GM12878 (cell line): ENCODE data around the gene BTBD19. TPM values are rescaled to one million over a fixed set of nuclear protein-coding genes. Genes with fewer than 3 reads are reported as not detected.

Source experiments
- ASH2L ChIP-seq: fragments of 300-600, 200-600 bp; sonication (generic); IDR thresholded peaks from 2 replicates; pipeline ENCODE4 v1.6.1; 2017; ENCODE audit warnings: low read depth, mild to moderate bottlenecking, borderline replicate concordance
- ATF3 ChIP-seq: IDR thresholded peaks from 2 replicates; pipeline ENCODE4 v1.6.1; 2011; ENCODE audit warnings: low read depth, mild to moderate bottlenecking, low read length, moderate library complexity, borderline replicate concordance; ENCODE audit errors: extremely low read depth
- BACH1 ChIP-seq: fragments of 450-650 bp; IDR thresholded peaks from 2 replicates; pipeline ENCODE4 v1.6.1; 2017; ENCODE audit warnings: mild to moderate bottlenecking, borderline replicate concordance
- BHLHE40 ChIP-seq, 2 experiments: fragments of 450-650 bp in 1 of 2; IDR thresholded peaks; 2 replicates each; pipeline ENCODE4 v1.6.1; 2011 to 2017; ENCODE audit warnings: low read depth in 2 of 2, borderline replicate concordance in 1 of 2, improper control_type of control experiment in 1 of 2, low read length in 1 of 2, mild to moderate bottlenecking in 1 of 2
- FOXK2 ChIP-seq: fragments of 450-650 bp; IDR thresholded peaks from 2 replicates; pipeline ENCODE4 v1.6.1; 2017; ENCODE audit warnings: mild to moderate bottlenecking, moderate library complexity
- HDAC2 ChIP-seq: fragments of 200-600 bp; sonication (generic); IDR thresholded peaks from 2 replicates; pipeline ENCODE4 v1.6.1; 2017
- HDAC6 ChIP-seq: fragments of 200-600 bp; sonication (generic); IDR thresholded peaks from one replicate; pipeline ENCODE4 v1.8.0; 2017; ENCODE audit warnings: antibody characterized with exemption; ENCODE audit not compliant: unreplicated experiment
- JUNB ChIP-seq: IDR thresholded peaks from 2 replicates; pipeline ENCODE4 v1.6.1; 2016; ENCODE audit warnings: antibody characterized with exemption, mild to moderate bottlenecking
- KLF5 ChIP-seq: fragments of 450-650 bp; IDR thresholded peaks from 2 replicates; pipeline ENCODE4 v1.6.1; 2014; ENCODE audit warnings: mild to moderate bottlenecking; ENCODE audit not compliant: partially characterized antibody
- MYB ChIP-seq: fragments of 150-350 bp; IDR thresholded peaks from 2 replicates; pipeline ENCODE4 v1.6.1; 2014; ENCODE audit warnings: mild to moderate bottlenecking, low read depth, low read length, borderline replicate concordance
- MYC ChIP-seq: IDR thresholded peaks from 2 replicates; pipeline ENCODE4 v1.6.1; 2011; ENCODE audit warnings: mild to moderate bottlenecking, low read length, moderate library complexity, inconsistent platforms; ENCODE audit not compliant: insufficient read depth, insufficient replicate concordance, insufficient read length, severe bottlenecking
- NFXL1 ChIP-seq: fragments of 450-650 bp; IDR thresholded peaks from 2 replicates; pipeline ENCODE4 v1.6.1; 2017; ENCODE audit warnings: antibody characterized with exemption, mild to moderate bottlenecking, borderline replicate concordance
- NRF1 ChIP-seq: conservative IDR thresholded peaks from 2 replicates; pipeline ENCODE4 v1.6.1; 2011; ENCODE audit warnings: mild to moderate bottlenecking, low read depth, low read length, improper control_type of control experiment
- RAD21 ChIP-seq: IDR thresholded peaks from 2 replicates; pipeline ENCODE4 v1.6.1; 2011; ENCODE audit warnings: mild to moderate bottlenecking, low read depth, low read length, moderate library complexity; ENCODE audit not compliant: insufficient read depth
- RB1 ChIP-seq: fragments of 450-650 bp; formaldehyde crosslinking; IDR thresholded peaks from 2 replicates; pipeline ENCODE4 v1.6.1; 2017; ENCODE audit warnings: mild to moderate bottlenecking, borderline replicate concordance
- RCOR1 ChIP-seq: conservative IDR thresholded peaks from 2 replicates; pipeline ENCODE4 v1.6.1; 2012; ENCODE audit warnings: low read depth, low read length, improper control_type of control experiment
- RUNX3 ChIP-seq: IDR thresholded peaks from 2 replicates; pipeline ENCODE4 v1.6.1; 2012; ENCODE audit warnings: low read length, inconsistent platforms
- SIX5 ChIP-seq: IDR thresholded peaks from 2 replicates; pipeline ENCODE4 v1.6.1; 2011; ENCODE audit warnings: mild to moderate bottlenecking, low read depth, low read length, moderate library complexity; ENCODE audit not compliant: severe bottlenecking
- SMC3 ChIP-seq: IDR thresholded peaks from 2 replicates; pipeline ENCODE4 v1.6.1; 2011; ENCODE audit warnings: low read length, improper control_type of control experiment, borderline replicate concordance
- SPI1 ChIP-seq: IDR thresholded peaks from 2 replicates; pipeline ENCODE4 v1.6.1; 2011; ENCODE audit warnings: low read depth, mild to moderate bottlenecking, low read length, moderate library complexity, borderline replicate concordance; ENCODE audit not compliant: insufficient read depth
- SUZ12 ChIP-seq: fragments of 200-600 bp; sonication (generic); IDR thresholded peaks from one replicate; pipeline ENCODE4 v1.6.1; 2018; ENCODE audit warnings: antibody characterized with exemption, mild to moderate bottlenecking; ENCODE audit not compliant: unreplicated experiment
- TCF7 ChIP-seq: IDR thresholded peaks from 2 replicates; pipeline ENCODE4 v1.6.1; 2014; ENCODE audit warnings: antibody characterized with exemption, borderline replicate concordance
- USF1 ChIP-seq: IDR thresholded peaks from 2 replicates; pipeline ENCODE4 v1.6.1; 2011; ENCODE audit warnings: borderline replicate concordance, low read depth, mild to moderate bottlenecking, moderate library complexity, mixed read lengths, low read length; ENCODE audit not compliant: insufficient read depth; ENCODE audit errors: extremely low read length
- ZBED1 ChIP-seq: IDR thresholded peaks from 2 replicates; pipeline ENCODE4 v1.6.1; 2016; ENCODE audit warnings: borderline replicate concordance
- ZNF687 ChIP-seq: fragments of 450-650 bp; IDR thresholded peaks from 2 replicates; pipeline ENCODE4 v1.6.1; 2017; ENCODE audit warnings: mild to moderate bottlenecking, moderate library complexity
- polyA plus RNA-seq, 11 experiments: library from polyadenylated mRNA; depleted of rRNA in 4 of 11; unstranded in 6 of 11; stranded (reverse) in 5 of 11; fragments of >200 nt; fragmentation: Nextera tagmentation in 4 of 11; fragmentation: Illumina TruSeq in 1 of 11; extraction: Ambion mirVana in 4 of 11; extraction: Trizol in 1 of 11; gene quantifications; 1 replicate in 1 of 11; 2 replicates in 10 of 11; pipeline versions ENCODE4 v1.2.1 to v1.2.3, GENCODE V29; 2011 to 2016; ENCODE audit warnings: inconsistent platforms in 2 of 11, missing spikeins in 2 of 11, low read depth in 1 of 11
- total RNA-seq, 4 experiments: library from RNA; depleted of rRNA in 3 of 4; stranded (reverse); fragments of >200 nt in 3 of 4; fragmentation: Illumina TruSeq in 1 of 4; extraction: Trizol in 1 of 4; gene quantifications; 2 replicates each; pipeline versions ENCODE4 v1.2.1 to v1.2.3, GENCODE V29; 2013 to 2021

The BTBD19 gene
- total and polyA plus RNA-seq, 10 of the 15 experiments (the other 5 are each of a cell fraction or from before 2014, with no cell fraction given): 0.13 to 2.7 (median 0.42) TPM

DNA sequence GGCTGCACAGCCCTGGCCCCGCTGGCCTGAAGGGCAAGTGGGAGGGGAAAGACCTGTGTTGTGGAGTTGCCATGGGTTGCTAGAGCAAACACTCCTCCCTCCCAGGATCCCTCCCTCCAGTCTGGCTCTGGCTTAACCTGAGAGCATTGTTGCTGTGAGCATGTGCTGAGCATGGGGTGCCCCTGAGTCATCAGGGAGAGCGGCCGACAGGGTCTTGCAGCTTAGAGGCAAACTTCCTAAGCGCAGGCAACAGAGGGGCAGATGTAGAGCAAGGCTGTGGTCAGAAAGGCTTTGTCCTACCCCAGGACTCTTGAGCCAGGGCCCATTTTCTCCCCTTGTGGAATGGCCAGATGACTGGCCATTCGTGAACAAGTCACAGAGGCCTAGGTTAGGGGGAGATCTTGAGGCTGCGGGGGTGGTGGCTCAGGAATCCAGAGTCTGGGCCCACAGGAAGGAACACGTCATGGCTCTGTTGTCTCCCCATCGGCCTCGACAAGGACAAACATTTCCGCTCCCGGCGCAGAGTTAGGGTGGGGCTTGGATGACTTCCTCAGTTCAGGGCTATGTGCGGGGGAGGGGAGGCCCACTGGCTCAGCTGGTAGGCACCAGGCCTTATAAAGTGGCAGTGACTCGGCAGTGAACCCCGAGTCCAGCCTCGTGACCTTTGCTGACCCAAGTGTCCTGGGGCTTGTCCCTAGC, 810 bp upstream of the BTBD19 start (continued):
- no peak for TF ChIP-seq RUNX3
- TF ChIP-seq ZBED1: no peak
- no peak for TF ChIP-seq HDAC2
- no peak for TF ChIP-seq KLF5
- TF ChIP-seq FOXK2: no peak
- no peak for TF ChIP-seq ATF3
- TF ChIP-seq BHLHE40 (IDR thresholded peaks at IDR 0.05; ENCODE audit: borderline replicate concordance in 1 of 2, low read depth in 2 of 2, low read length in 1 of 2): peak; percentile 32 to 46; a peak in 1 of 4 replicates
- TF ChIP-seq JUNB: no peak
- TF ChIP-seq BACH1: no peak
- TF ChIP-seq ASH2L: no peak; the same call in 1 of the 2 replicates
- TF ChIP-seq NRF1: no peak
- no peak for TF ChIP-seq RCOR1
- no peak for TF ChIP-seq TCF7
- no peak for TF ChIP-seq HDAC6
- no peak for TF ChIP-seq RAD21
- no peak for TF ChIP-seq MYC
- TF ChIP-seq SMC3: no peak; the same call in 1 of the 2 replicates
- TF ChIP-seq SUZ12: no peak
- TF ChIP-seq SIX5: no peak
- no peak for TF ChIP-seq NFXL1
- TF ChIP-seq RB1: no peak
- TF ChIP-seq SPI1: peak; percentile 54; the same call in 1 of the 2 replicates
- TF ChIP-seq USF1: no peak
- TF ChIP-seq MYB: no peak
- peak; percentile 97 for TF ChIP-seq ZNF687
